Smooth muscle cell (in vitro differentiated cells): ENCODE results near the gene VMP1. TPM values are rescaled to one million over a fixed set of nuclear protein-coding genes. Genes with fewer than 3 reads are reported as not detected.

ENCODE experiments used
- DNase-seq: peaks from one replicate; lab custom pipeline; 2025; ENCODE audit not compliant: unreplicated experiment; lab: John Stamatoyannopoulos, UW
- H2AFZ ChIP-seq: fragments of 200-600 bp; sonication (generic); 2 replicates; pipeline ENCODE4 v1.6.0; 2016; ENCODE audit warnings: antibody characterized with exemption, low read depth, mild to moderate bottlenecking
- H3F3A ChIP-seq: fragments of 200-600 bp; sonication (generic); 2 replicates; pipeline ENCODE4 v1.6.0; 2017; ENCODE audit warnings: antibody characterized with exemption, low read depth
- H3K27ac ChIP-seq: fragments of 200-600 bp; sonication (generic); 2 replicates; pipeline ENCODE4 v1.5.1; 2016; ENCODE audit warnings: low read depth, mild to moderate bottlenecking
- H3K27me3 ChIP-seq: fragments of 200-600 bp; sonication (generic); 2 replicates; pipeline ENCODE4 v1.6.1; 2016; ENCODE audit warnings: low read depth, mild to moderate bottlenecking
- H3K36me3 ChIP-seq: fragments of 200-600 bp; sonication (generic); 2 replicates; pipeline ENCODE4 v1.5.1; 2016; ENCODE audit warnings: low read depth
- H3K4me1 ChIP-seq: fragments of 200-600 bp; sonication (generic); 2 replicates; pipeline ENCODE4 v1.5.1; 2016; ENCODE audit warnings: low read depth
- H3K4me2 ChIP-seq: fragments of 200-600 bp; sonication (generic); 2 replicates; pipeline ENCODE4 v1.6.0; 2016; ENCODE audit warnings: mild to moderate bottlenecking
- H3K4me3 ChIP-seq: fragments of 200-600 bp; sonication (generic); 2 replicates; pipeline ENCODE4 v1.5.1; 2016; ENCODE audit warnings: mild to moderate bottlenecking
- H3K79me2 ChIP-seq: fragments of 200-600 bp; sonication (generic); 2 replicates; pipeline ENCODE4 v1.6.0; 2016; ENCODE audit warnings: low read depth, mild to moderate bottlenecking
- H3K9ac ChIP-seq: fragments of 200-600 bp; sonication (generic); 2 replicates; pipeline ENCODE4 v1.6.0; 2016; ENCODE audit warnings: low read depth
- H3K9me3 ChIP-seq: fragments of 200-600 bp; sonication (generic); replicated peaks from 2 replicates; pipeline ENCODE4 v1.5.1; 2016; ENCODE audit warnings: low read depth
- H4K20me1 ChIP-seq: fragments of 200-600 bp; sonication (generic); 2 replicates; pipeline ENCODE4 v1.6.0; 2016; ENCODE audit warnings: low read depth
- CTCF ChIP-seq: fragments of 200-600 bp; sonication (generic); IDR thresholded peaks from 2 replicates; pipeline ENCODE4 v1.5.1; 2017; ENCODE audit warnings: borderline replicate concordance, mild to moderate bottlenecking, antibody characterized with exemption; ENCODE audit not compliant: insufficient read depth, poor library complexity, severe bottlenecking
- WGBS: methylation state at CpG from one replicate; pipeline ENCODE4 v1.1.7; 2016; ENCODE audit warnings: low lambda C conversion rate; 5-methylcytosine and 5-hydroxymethylcytosine counted together
- microRNA counts: library from miRNA; unstranded; fragments of <30 nt; microRNA quantifications from one replicate; lab custom pipeline; 2016
- microRNA-seq: library from miRNA; unstranded; fragments of <30 nt; microRNA quantifications from one replicate; pipeline ENCODE4, GENCODE V29; 2016; ENCODE audit warnings: borderline number of aligned reads
- polyA plus RNA-seq: library from polyadenylated mRNA; unstranded; fragments of >200 nt; fragmentation: Nextera tagmentation; extraction: Ambion mirVana; gene quantifications from 2 replicates; pipeline ENCODE4 v1.2.1, GENCODE V29; 2016
- small RNA-seq: library from RNA; depleted of rRNA; stranded (forward); fragments of <200 nt; gene quantifications from one replicate; pipeline ENCODE3, GENCODE V24; 2014
- total RNA-seq: library from RNA; depleted of rRNA; stranded (reverse); fragments of >200 nt; gene quantifications from 2 replicates; pipeline ENCODE4 v1.2.3, GENCODE V29; 2014

The VMP1 gene
- total and polyA plus RNA-seq, 2 experiments from 2014 or later = 102 to 545 TPM

DNA sequence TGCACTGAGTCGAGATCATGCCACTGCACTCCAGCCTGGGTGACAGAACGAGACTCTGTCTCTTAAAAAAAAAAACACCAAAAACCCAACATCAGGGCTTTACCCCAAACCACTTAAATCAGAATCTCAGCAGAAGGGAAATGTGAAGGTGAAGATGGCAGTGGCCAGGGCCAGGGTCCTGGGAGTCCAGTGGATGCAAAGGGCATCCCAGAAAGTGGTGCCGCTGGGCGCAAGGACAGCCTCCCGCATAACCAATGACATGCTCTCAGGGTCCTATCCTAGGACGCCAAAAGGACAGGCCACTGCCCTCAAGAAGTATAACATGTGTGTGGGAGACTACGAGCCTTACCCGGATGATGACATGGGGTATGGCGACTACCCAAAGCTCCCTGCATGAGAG is 177.4 kb downstream of the VMP1 start:
- no peak for DNase-seq
- H3K4me3 ChIP-seq = no peak overlapping the region
- no peaks in the 10 kb centered on the region for H3F3A ChIP-seq
- no peak overlapping the region for H3K9ac ChIP-seq
- H3K27ac ChIP-seq = no peak overlapping the region
- no peaks in the 10 kb centered on the region for H3K4me1 ChIP-seq
- no peaks in the 10 kb centered on the region for H4K20me1 ChIP-seq
- H3K36me3 ChIP-seq = no peaks in the 10 kb centered on the region
- H3K4me2 ChIP-seq = no peak overlapping the region
- H3K9me3 ChIP-seq = no peaks in the 10 kb centered on the region
- H2AFZ ChIP-seq = no peak overlapping the region
- 98% methylated on average over 9 of the region's 9 CpGs for WGBS
- no peaks in the 10 kb centered on the region for H3K27me3 ChIP-seq
- H3K79me2 ChIP-seq = no peaks in the 10 kb centered on the region
- TF ChIP-seq CTCF = no peak

DNA sequence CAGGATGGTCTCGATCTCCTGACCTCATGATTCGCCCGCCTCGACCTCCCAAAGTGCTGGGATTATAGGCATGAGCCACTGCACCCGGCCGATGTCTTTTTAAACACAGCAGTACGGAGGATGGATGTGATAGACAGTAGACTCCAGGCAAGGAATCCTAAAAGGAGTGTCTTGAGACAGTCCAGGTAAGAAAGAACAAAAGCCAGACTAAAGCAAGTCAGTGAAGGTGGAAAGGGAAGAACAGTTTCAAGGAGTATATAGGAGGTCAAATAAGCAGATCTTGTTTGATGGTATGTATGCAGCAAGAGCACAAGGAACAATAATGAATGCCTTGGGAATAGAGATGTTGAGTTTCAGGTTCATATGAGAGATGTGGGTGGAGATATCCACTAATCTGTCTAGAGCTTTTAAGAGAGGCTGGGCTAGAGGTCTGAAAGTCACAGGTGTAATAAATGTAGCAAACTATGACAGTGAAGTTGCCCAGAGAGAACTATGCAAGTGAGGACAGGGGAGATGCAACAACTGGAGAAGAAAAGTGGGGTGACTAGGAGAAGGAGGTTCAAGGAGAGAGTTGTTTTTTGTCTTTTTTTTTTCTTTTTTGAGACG is 180.8 kb downstream of the VMP1 start:
- no peak overlapping the region for H3K27ac ChIP-seq
- H3K4me3 ChIP-seq = no peak overlapping the region
- H3K36me3 ChIP-seq = no peaks in the 10 kb centered on the region
- no peaks in the 10 kb centered on the region for H3K27me3 ChIP-seq
- no peaks in the 10 kb centered on the region for H3K9me3 ChIP-seq
- TF ChIP-seq CTCF = no peak
- 96% methylated on average over 8 of the region's 8 CpGs for WGBS
- no peak overlapping the region for H2AFZ ChIP-seq
- H3K79me2 ChIP-seq = peaks cover 22% of the 10 kb centered on the region
- no peak overlapping the region for H3K4me2 ChIP-seq
- no peak overlapping the region for H3K9ac ChIP-seq
- H4K20me1 ChIP-seq = no peaks in the 10 kb centered on the region
- DNase-seq = no peak
- peaks cover 6% of the 10 kb centered on the region for H3K4me1 ChIP-seq
- no peaks in the 10 kb centered on the region for H3F3A ChIP-seq

DNA sequence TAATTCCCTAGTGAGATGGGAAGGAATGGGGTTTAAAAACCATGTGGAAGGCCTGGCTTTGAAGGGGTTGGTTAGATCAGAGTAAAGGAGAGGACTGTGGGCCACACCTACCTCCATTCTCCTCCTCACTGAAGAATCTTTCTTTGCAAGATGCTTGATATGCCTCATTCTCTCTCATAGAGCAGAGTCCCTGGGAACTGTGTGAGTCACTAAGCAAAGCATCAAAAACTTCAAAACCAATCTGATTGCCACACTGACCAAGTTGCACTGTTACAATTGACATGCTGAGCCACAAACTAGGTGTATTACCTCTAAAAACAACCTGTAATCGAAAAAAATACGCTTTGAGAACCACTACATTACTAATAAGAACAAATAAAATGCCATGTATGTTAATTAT is 183.3 kb downstream of the VMP1 start:
- TF ChIP-seq CTCF = no peak
- DNase-seq = no peak
- H3K27ac ChIP-seq = no peak overlapping the region

More for the DNA sequence above, 183.3 kb downstream of the VMP1 start:
- Histone ChIP-seq H2AFZ (no peak overlapping the region), H3K4me3 (no peak overlapping the region), H3F3A (no peaks in the 10 kb centered on the region), H3K4me1 (peaks cover 13% of the 10 kb centered on the region), H3K9me3 (no peaks in the 10 kb centered on the region), H3K36me3 (no peaks in the 10 kb centered on the region), H4K20me1 (peaks cover 12% of the 10 kb centered on the region), H3K79me2 (peaks cover 47% of the 10 kb centered on the region), H3K9ac (no peak overlapping the region), H3K4me2 (no peak overlapping the region), H3K27me3 (no peaks in the 10 kb centered on the region)
- WGBS = 96% methylated on average over 2 of the region's 2 CpGs

MicroRNAs within 50 kb of the gene (microRNA counts, 767-probe panel; counts per million panel counts)
- microRNA hsa-miR-21-5p (lab: Ali Mortazavi, UCI) = 11,863 counts per million, percentile 96 among the panel's probes with 10 or more counts

Small RNA genes lying within 50 kb of the gene (microRNA-seq; reads per million reads assigned to microRNA genes)
- gene MIR21 = 275,852 reads per million, percentile 100 among the genes with 10 or more reads in this experiment

Small RNA genes lying within 50 kb of the gene (small RNA-seq; reads per million reads assigned to genes)
- not detected for gene AC040904.1
- gene RNU6-450P = not detected

Other genes with a start within 250 kb of the VMP1 start
- gene DHX40, start 142.0 kb upstream of the VMP1 start, total RNA-seq = 44.7 and 52.3 TPM in 2 replicates
- gene DHX40, start 142.0 kb upstream of the VMP1 start, polyA plus RNA-seq = 10.8 and 16.5 TPM in 2 replicates
- gene CLTC, start 87.8 kb upstream of the VMP1 start, total RNA-seq = 362 and 378 TPM in 2 replicates
- 102 and 114 TPM in 2 replicates for gene CLTC, start 87.8 kb upstream of the VMP1 start, polyA plus RNA-seq
- gene PTRH2, start 224 bp upstream of the VMP1 start, total RNA-seq = 11.4 and 28.2 TPM in 2 replicates
- 26.2 and 27.5 TPM in 2 replicates for gene PTRH2, start 224 bp upstream of the VMP1 start, polyA plus RNA-seq
- gene TUBD1, start 185.3 kb downstream of the VMP1 start, total RNA-seq = 11.0 and 21.8 TPM in 2 replicates
- 10.2 and 10.3 TPM in 2 replicates for gene TUBD1, start 185.3 kb downstream of the VMP1 start, polyA plus RNA-seq
- gene RPS6KB1, start 185.5 kb downstream of the VMP1 start, total RNA-seq = 20.1 and 20.8 TPM in 2 replicates
- 19.0 and 22.3 TPM in 2 replicates for gene RPS6KB1, start 185.5 kb downstream of the VMP1 start, polyA plus RNA-seq